H1 (cell line): ENCODE measurements around the gene TMEM255A. TPM values are rescaled to one million over a fixed set of nuclear protein-coding genes. Genes with fewer than 3 reads are reported as not detected.
A peak's percentile ranks its signal among the peaks of the same experiment; 100 is the strongest.

ENCODE experiments used
- CTCF ChIP-seq, 3 experiments: IDR thresholded peaks; 1 replicate in 2 of 3; 2 replicates in 1 of 3; pipeline versions ENCODE4 v1.5.1 to v1.6.1; 2011; ENCODE audit warnings: low read length in 3 of 3, mild to moderate bottlenecking in 3 of 3, inconsistent platforms in 2 of 3, low read depth in 1 of 3, moderate library complexity in 1 of 3; ENCODE audit not compliant: insufficient read depth in 1 of 3; ENCODE audit errors: control extremely low read depth in 1 of 3
- FOSL1 ChIP-seq: IDR thresholded peaks from 2 replicates; pipeline ENCODE4 v1.6.1; 2011; ENCODE audit warnings: mild to moderate bottlenecking, low read depth, low read length, moderate library complexity; ENCODE audit not compliant: insufficient read depth
- PHF8 ChIP-seq: fragments of 200-600 bp; sonication (generic); conservative IDR thresholded peaks from 2 replicates; pipeline ENCODE4 v1.7.1; 2012; ENCODE audit warnings: low read depth, mild to moderate bottlenecking, inconsistent platforms, low read length, moderate library complexity
- POLR2A ChIP-seq, 2 experiments: IDR thresholded peaks; 1 replicate in 1 of 2; 2 replicates in 1 of 2; pipeline ENCODE4 v1.6.1; 2011; ENCODE audit warnings: low read depth in 2 of 2, low read length in 2 of 2, mild to moderate bottlenecking in 2 of 2; ENCODE audit errors: control extremely low read depth in 1 of 2
- RAD21 ChIP-seq, 2 experiments: IDR thresholded peaks in 1 of 2; conservative IDR thresholded peaks in 1 of 2; 2 replicates each; pipeline ENCODE4 v1.6.1; 2011; ENCODE audit warnings: low read depth in 2 of 2, low read length in 2 of 2, improper control_type of control experiment in 1 of 2, inconsistent platforms in 1 of 2, mild to moderate bottlenecking in 1 of 2, moderate library complexity in 1 of 2
- TBP ChIP-seq: IDR thresholded peaks from 2 replicates; pipeline ENCODE4 v1.6.1; 2011; ENCODE audit warnings: low read depth, low read length, improper control_type of control experiment
- polyA plus RNA-seq, 7 experiments: library from polyadenylated mRNA; depleted of rRNA in 3 of 7; stranded (reverse) in 5 of 7; unstranded in 2 of 7; fragments of >200 nt in 5 of 7; fragments of 200-250 nt in 2 of 7; gene quantifications; 1 replicate in 5 of 7; 2 replicates in 1 of 7; 4 replicates in 1 of 7; pipeline versions ENCODE4 v1.2.1 to v1.2.3, GENCODE V29; 2011 to 2013; ENCODE audit warnings: missing spikeins in 2 of 7, mixed read lengths in 2 of 7
- total RNA-seq: library from RNA; stranded (reverse); fragmentation: NEBNext Ultra II Directional; extraction: Animal tissue kit (Norgen Biotek cat#: 25700); gene quantifications from 2 replicates; pipeline ENCODE4 v1.2.1, GENCODE V29; 2021

The TMEM255A gene
- total and polyA plus RNA-seq, 2 of the 8 experiments (the other 6 are each of a cell fraction or from before 2014, with no cell fraction given): 0.73 to 2.3 TPM

DNA sequence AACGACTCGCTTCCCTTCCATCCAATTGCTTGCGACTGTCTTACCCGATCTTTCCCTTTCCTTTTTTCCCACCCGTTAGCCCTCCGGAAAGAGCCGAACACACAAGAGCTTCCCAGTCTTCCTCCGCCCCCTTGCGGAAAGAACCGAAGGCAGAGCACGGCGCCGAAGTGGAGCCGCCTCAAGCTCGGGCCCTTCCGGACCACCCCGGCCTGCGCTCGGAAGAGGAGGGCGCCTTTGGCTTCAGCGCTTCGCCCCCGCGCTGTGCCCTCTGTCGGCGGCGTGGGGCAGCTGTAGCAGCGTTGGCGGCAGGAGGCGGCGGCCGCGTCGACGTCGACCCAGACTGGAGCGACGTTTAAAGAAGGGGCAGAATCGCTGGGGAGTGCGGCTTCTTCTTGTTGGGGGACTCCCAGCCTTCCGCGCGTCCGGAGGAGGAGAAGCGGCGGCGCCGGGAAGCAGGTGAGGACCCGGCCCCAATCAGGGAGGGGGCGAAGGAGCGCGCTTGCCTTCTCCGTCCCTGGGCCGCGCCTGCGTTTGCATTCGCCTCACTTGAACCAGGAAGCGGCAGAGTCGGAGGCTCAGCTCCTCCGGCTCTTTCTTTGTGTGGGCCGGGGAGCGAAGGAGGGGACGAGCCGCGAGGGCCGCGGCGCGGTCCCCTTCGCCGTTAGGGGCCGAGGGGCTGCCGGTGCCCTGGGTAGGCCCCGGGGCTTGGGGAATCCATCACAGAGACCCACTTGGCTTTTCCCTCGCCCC, 60.6 kb downstream of the TMEM255A start, which contains the start of gene ZBTB33 (continued):
- TF ChIP-seq TBP (peak; percentile 56; the same call in 1 of the 2 replicates), PHF8 (peak; percentile 65), RAD21 (IDR thresholded peaks at IDR 0.05 in 1 of 2, conservative IDR thresholded peaks at IDR 0.05 in 1 of 2; ENCODE audit: low read depth in 2 of 2, low read length in 2 of 2) (peak; percentile 18 to 33; a peak in 2 of 4 replicates), FOSL1 (no peak), POLR2A (IDR thresholded peaks at IDR 0.05; ENCODE audit: control extremely low read depth in 1 of 2, low read depth in 2 of 2, low read length in 2 of 2) (peak in 1 of 2 experiments; percentile 51; a peak in 2 of 3 replicates), CTCF (IDR thresholded peaks at IDR 0.05; ENCODE audit: control extremely low read depth in 1 of 3, insufficient read depth in 1 of 3, low read depth in 1 of 3, low read length in 3 of 3) (peak; percentile 54 to 63 (median 56))
